NB4 (cell line): Measurements from ENCODE around the gene MCC.

ENCODE experiments used
- POLR2A ChIP-seq: IDR thresholded peaks from 2 replicates; pipeline ENCODE4 v1.6.1; 2011; ENCODE audit warnings: mild to moderate bottlenecking; ENCODE audit not compliant: insufficient read length; ENCODE audit errors: extremely low read depth
- TF ChIP-seq, protein P1 (sequence below): IDR thresholded peaks from one replicate; pipeline ENCODE4 v1.5.1; 2012; ENCODE audit warnings: low read depth, low read length
- TF ChIP-seq, protein P2 (sequence below): IDR thresholded peaks from 2 replicates; pipeline ENCODE4 v1.6.1; 2011; ENCODE audit warnings: low read depth, low read length

- TF ChIP-seq, protein P1, sequence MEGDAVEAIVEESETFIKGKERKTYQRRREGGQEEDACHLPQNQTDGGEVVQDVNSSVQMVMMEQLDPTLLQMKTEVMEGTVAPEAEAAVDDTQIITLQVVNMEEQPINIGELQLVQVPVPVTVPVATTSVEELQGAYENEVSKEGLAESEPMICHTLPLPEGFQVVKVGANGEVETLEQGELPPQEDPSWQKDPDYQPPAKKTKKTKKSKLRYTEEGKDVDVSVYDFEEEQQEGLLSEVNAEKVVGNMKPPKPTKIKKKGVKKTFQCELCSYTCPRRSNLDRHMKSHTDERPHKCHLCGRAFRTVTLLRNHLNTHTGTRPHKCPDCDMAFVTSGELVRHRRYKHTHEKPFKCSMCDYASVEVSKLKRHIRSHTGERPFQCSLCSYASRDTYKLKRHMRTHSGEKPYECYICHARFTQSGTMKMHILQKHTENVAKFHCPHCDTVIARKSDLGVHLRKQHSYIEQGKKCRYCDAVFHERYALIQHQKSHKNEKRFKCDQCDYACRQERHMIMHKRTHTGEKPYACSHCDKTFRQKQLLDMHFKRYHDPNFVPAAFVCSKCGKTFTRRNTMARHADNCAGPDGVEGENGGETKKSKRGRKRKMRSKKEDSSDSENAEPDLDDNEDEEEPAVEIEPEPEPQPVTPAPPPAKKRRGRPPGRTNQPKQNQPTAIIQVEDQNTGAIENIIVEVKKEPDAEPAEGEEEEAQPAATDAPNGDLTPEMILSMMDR, result no peak
- TF ChIP-seq POLR2A, result no peak
- TF ChIP-seq, protein P2, sequence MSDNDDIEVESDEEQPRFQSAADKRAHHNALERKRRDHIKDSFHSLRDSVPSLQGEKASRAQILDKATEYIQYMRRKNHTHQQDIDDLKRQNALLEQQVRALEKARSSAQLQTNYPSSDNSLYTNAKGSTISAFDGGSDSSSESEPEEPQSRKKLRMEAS, result no peak
Observed at GRCh38 chr5:113050721-113051382, 437.4 kb downstream of the MCC start.
